Esophagus squamous epithelium (tissue), 4 donors: ENCODE measurements around the gene DDIT4L.

ENCODE experiments used
- POLR2A ChIP-seq, 4 donors: fragments of 450-650 bp; IDR thresholded peaks; one replicate each; pipeline ENCODE4 v1.6.1; 2017; ENCODE audit warnings: antibody characterized with exemption in 4 of 4, mild to moderate bottlenecking in 4 of 4, moderate library complexity in 3 of 4
- TF ChIP-seq, protein P1 (sequence below), 6 experiments: fragments of 450-650 bp in 4 of 6; fragments of 200-600 bp in 2 of 6; sonication (generic) in 2 of 6; IDR thresholded peaks; one replicate each; pipeline ENCODE4 v1.5.1; 2016 to 2019; ENCODE audit warnings: antibody characterized with exemption in 6 of 6, mild to moderate bottlenecking in 4 of 6, moderate library complexity in 4 of 6

DNA sequence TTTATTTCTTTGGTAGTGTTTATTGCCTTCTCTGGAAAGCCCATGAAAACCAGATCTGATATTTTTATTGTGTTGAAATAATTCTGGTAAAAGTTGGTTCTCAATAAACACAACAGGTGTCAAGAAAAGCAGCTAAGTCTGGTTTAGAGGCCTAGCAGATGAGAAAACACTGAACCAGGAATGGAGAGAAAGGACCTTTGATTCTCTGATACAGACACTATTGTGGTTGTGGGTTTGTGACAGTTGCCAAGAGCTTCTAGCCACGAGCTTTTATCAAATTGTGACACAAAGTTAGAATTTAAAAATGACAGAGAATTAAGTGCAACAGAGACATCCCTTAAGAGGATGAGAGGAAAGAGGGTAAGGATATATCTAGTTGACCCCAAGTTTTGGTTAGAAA is 42.6 kb downstream of the DDIT4L start:
- TF ChIP-seq, protein P1, sequence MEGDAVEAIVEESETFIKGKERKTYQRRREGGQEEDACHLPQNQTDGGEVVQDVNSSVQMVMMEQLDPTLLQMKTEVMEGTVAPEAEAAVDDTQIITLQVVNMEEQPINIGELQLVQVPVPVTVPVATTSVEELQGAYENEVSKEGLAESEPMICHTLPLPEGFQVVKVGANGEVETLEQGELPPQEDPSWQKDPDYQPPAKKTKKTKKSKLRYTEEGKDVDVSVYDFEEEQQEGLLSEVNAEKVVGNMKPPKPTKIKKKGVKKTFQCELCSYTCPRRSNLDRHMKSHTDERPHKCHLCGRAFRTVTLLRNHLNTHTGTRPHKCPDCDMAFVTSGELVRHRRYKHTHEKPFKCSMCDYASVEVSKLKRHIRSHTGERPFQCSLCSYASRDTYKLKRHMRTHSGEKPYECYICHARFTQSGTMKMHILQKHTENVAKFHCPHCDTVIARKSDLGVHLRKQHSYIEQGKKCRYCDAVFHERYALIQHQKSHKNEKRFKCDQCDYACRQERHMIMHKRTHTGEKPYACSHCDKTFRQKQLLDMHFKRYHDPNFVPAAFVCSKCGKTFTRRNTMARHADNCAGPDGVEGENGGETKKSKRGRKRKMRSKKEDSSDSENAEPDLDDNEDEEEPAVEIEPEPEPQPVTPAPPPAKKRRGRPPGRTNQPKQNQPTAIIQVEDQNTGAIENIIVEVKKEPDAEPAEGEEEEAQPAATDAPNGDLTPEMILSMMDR (IDR thresholded peaks at IDR 0.05): no peak
- TF ChIP-seq POLR2A (IDR thresholded peaks at IDR 0.05): no peak
